OCI-LY1 (cell line): ENCODE results near the gene GNG12.

Source experiments
- H2AFZ ChIP-seq: fragments of 200-600 bp; sonication (generic), shearing (Covaris generic); 2 replicates; pipeline ENCODE4 v1.6.0; 2014; ENCODE audit warnings: antibody characterized with exemption, mild to moderate bottlenecking, low read length
- H3F3A ChIP-seq: fragments of 200-600 bp; sonication (generic), shearing (Covaris generic); 2 replicates; pipeline ENCODE4 v1.6.0; 2014; ENCODE audit warnings: mild to moderate bottlenecking, antibody characterized with exemption, low read length, moderate library complexity; ENCODE audit not compliant: insufficient read depth
- H3K27ac ChIP-seq: fragments of 200-600 bp; sonication (generic); 2 replicates; pipeline ENCODE4 v1.5.1; 2014; ENCODE audit warnings: low read length, mixed run types, mild to moderate bottlenecking, low read depth; ENCODE audit not compliant: poor library complexity, severe bottlenecking
- H3K27me3 ChIP-seq: fragments of 200-600 bp; sonication (generic); 2 replicates; pipeline ENCODE4 v1.6.0; 2014; ENCODE audit warnings: antibody characterized with exemption, mild to moderate bottlenecking, low read length, moderate library complexity; ENCODE audit not compliant: insufficient read depth
- H3K36me3 ChIP-seq: fragments of 200-600 bp; sonication (generic); 2 replicates; pipeline ENCODE4 v1.6.1; 2014; ENCODE audit warnings: mild to moderate bottlenecking, antibody characterized with exemption, low read length, moderate library complexity, mixed read lengths; ENCODE audit not compliant: insufficient read depth
- H3K4me1 ChIP-seq: fragments of 200-600 bp; sonication (generic); 2 replicates; pipeline ENCODE4 v1.5.1; 2014; ENCODE audit warnings: mild to moderate bottlenecking, low read length, moderate library complexity; ENCODE audit not compliant: insufficient read depth, severe bottlenecking
- H3K4me2 ChIP-seq: fragments of 200-600 bp; sonication (generic), shearing (Covaris generic); 2 replicates; pipeline ENCODE4 v1.6.1; 2014; ENCODE audit warnings: low read length
- H3K4me3 ChIP-seq: fragments of 200-600 bp; sonication (generic); 2 replicates; pipeline ENCODE4 v1.5.1; 2014; ENCODE audit warnings: low read length, low read depth, mild to moderate bottlenecking, mixed read lengths; ENCODE audit not compliant: poor library complexity, severe bottlenecking
- H3K79me2 ChIP-seq: fragments of 200-600 bp; shearing (Covaris generic); 2 replicates; pipeline ENCODE4 v1.6.1; 2016; ENCODE audit warnings: mixed run types, low read length, mixed read lengths; ENCODE audit not compliant: insufficient read depth
- H3K9ac ChIP-seq: fragments of 200-600 bp; sonication (generic), shearing (Covaris generic); 2 replicates; pipeline ENCODE4 v1.6.1; 2014; ENCODE audit warnings: mild to moderate bottlenecking, low read length, mixed read lengths
- H3K9me2 ChIP-seq: fragments of 200-600 bp; sonication (generic), shearing (Covaris generic); 2 replicates; pipeline ENCODE4 v1.6.1; 2014; ENCODE audit warnings: low read depth, mild to moderate bottlenecking, low read length, mixed read lengths
- H3K9me3 ChIP-seq: fragments of 200-600 bp; shearing (Covaris generic); 2 replicates; pipeline ENCODE4 v1.6.1; 2014; ENCODE audit warnings: low read length, mixed read lengths
- H4K20me1 ChIP-seq: fragments of 200-600 bp; sonication (generic), shearing (Covaris generic); 2 replicates; pipeline ENCODE4 v1.6.0; 2016; ENCODE audit warnings: mild to moderate bottlenecking, low read length; ENCODE audit not compliant: insufficient read depth
- CTCF ChIP-seq: fragments of 200-600 bp; sonication (generic), shearing (Covaris generic); IDR thresholded peaks from 2 replicates; pipeline ENCODE4 v1.5.1; 2017; ENCODE audit warnings: mild to moderate bottlenecking, antibody characterized with exemption, low read length, moderate library complexity, mixed read lengths
- EZH2 ChIP-seq: fragments of 200-600 bp; sonication (generic), shearing (Covaris generic); IDR thresholded peaks from 2 replicates; pipeline ENCODE4 v1.8.0; 2017; ENCODE audit warnings: borderline replicate concordance, mixed run types, mild to moderate bottlenecking, antibody characterized with exemption, low read length, moderate library complexity, mixed read lengths

The GNG12 gene

GRCh38 chr1:67771152-67771551 is 62.1 kb downstream of the GNG12 start:
- no peaks in the 10 kb centered on the region for H3F3A ChIP-seq
- H3K4me3 ChIP-seq = no peak overlapping the region
- no peak overlapping the region for H3K4me2 ChIP-seq
- H2AFZ ChIP-seq = no peak overlapping the region
- H3K9me2 ChIP-seq = no peaks in the 10 kb centered on the region
- H3K27me3 ChIP-seq = no peaks in the 10 kb centered on the region
- no peaks in the 10 kb centered on the region for H3K79me2 ChIP-seq
- no peak overlapping the region for H3K27ac ChIP-seq
- H3K36me3 ChIP-seq = no peaks in the 10 kb centered on the region
- TF ChIP-seq CTCF (peak; percentile 40; the same call in 1 of the 2 replicates), EZH2 (no peak)
- no peaks in the 10 kb centered on the region for H3K9me3 ChIP-seq
- H3K4me1 ChIP-seq = no peaks in the 10 kb centered on the region
- H3K9ac ChIP-seq = no peak overlapping the region
- no peaks in the 10 kb centered on the region for H4K20me1 ChIP-seq

- TF ChIP-seq EZH2 (no peak), CTCF (no peak)
- Histone ChIP-seq H3K4me3 (no peak overlapping the region), H3K27ac (no peak overlapping the region), H3F3A (no peaks in the 10 kb centered on the region), H2AFZ (no peak overlapping the region), H3K4me1 (no peaks in the 10 kb centered on the region), H3K9ac (no peak overlapping the region), H3K9me3 (no peaks in the 10 kb centered on the region), H3K4me2 (no peak overlapping the region), H4K20me1 (no peaks in the 10 kb centered on the region), H3K79me2 (no peaks in the 10 kb centered on the region), H3K36me3 (no peaks in the 10 kb centered on the region), H3K9me2 (no peaks in the 10 kb centered on the region), H3K27me3 (no peaks in the 10 kb centered on the region)
Measured at GRCh38 chr1:67769633-67770256, 63.5 kb downstream of the GNG12 start.

- no peak for TF ChIP-seq EZH2
- TF ChIP-seq CTCF = no peak
- Histone ChIP-seq H3K36me3 (no peaks in the 10 kb centered on the region), H3K4me1 (no peaks in the 10 kb centered on the region), H3K79me2 (no peaks in the 10 kb centered on the region), H3K9ac (no peak overlapping the region), H3K27me3 (no peaks in the 10 kb centered on the region), H3K4me2 (no peak overlapping the region), H4K20me1 (no peaks in the 10 kb centered on the region), H3F3A (no peaks in the 10 kb centered on the region), H2AFZ (no peak overlapping the region), H3K4me3 (no peak overlapping the region), H3K27ac (no peak overlapping the region), H3K9me3 (no peaks in the 10 kb centered on the region), H3K9me2 (no peaks in the 10 kb centered on the region)
Measured at GRCh38 chr1:67768480-67768879, 64.8 kb downstream of the GNG12 start.
